ENCODE data around the gene SSUH2.
A peak's percentile ranks its signal among the peaks of the same experiment; 100 is the strongest.

Gene SSUH2

DNA sequence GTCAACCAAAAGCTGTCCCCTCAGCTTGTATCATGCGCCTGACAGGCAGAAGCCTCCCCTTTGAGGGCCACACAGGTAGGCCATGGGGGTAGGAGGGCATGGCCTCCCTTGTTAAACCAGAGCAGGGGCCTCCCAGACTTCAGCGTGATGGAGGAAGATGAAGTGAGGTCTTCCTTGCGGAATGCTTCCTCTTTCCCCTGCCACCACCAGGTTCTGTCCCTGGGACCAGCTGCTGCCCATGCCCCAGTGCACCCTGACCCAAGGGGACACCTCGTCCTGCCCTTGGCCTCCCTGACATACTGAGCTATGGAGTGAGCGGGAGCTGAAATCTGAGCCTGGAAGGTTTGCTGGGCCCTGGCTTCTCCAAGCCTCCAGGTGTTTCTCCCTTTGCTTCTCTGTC lies 26.7 kb downstream of the SSUH2 start:
- Histone ChIP-seq H3K36me3 (ENCODE audit: control insufficient read depth, insufficient read depth, low read length) (no peaks in the 10 kb centered on the region), H3K4me3 (replicated peaks; ENCODE audit: low read depth, low read length) (no peak overlapping the region), H3K27me3 (replicated peaks; ENCODE audit: control insufficient read depth, insufficient read depth, low read length) (no peaks in the 10 kb centered on the region)
- DNase-seq (ENCODE audit: extremely low read depth, insufficient read length), result no peak
- TF ChIP-seq, protein P1, sequence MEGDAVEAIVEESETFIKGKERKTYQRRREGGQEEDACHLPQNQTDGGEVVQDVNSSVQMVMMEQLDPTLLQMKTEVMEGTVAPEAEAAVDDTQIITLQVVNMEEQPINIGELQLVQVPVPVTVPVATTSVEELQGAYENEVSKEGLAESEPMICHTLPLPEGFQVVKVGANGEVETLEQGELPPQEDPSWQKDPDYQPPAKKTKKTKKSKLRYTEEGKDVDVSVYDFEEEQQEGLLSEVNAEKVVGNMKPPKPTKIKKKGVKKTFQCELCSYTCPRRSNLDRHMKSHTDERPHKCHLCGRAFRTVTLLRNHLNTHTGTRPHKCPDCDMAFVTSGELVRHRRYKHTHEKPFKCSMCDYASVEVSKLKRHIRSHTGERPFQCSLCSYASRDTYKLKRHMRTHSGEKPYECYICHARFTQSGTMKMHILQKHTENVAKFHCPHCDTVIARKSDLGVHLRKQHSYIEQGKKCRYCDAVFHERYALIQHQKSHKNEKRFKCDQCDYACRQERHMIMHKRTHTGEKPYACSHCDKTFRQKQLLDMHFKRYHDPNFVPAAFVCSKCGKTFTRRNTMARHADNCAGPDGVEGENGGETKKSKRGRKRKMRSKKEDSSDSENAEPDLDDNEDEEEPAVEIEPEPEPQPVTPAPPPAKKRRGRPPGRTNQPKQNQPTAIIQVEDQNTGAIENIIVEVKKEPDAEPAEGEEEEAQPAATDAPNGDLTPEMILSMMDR (IDR thresholded peaks at IDR 0.05; ENCODE audit: insufficient read depth, low read length, poor library complexity, severe bottlenecking), result no peak

DNA sequence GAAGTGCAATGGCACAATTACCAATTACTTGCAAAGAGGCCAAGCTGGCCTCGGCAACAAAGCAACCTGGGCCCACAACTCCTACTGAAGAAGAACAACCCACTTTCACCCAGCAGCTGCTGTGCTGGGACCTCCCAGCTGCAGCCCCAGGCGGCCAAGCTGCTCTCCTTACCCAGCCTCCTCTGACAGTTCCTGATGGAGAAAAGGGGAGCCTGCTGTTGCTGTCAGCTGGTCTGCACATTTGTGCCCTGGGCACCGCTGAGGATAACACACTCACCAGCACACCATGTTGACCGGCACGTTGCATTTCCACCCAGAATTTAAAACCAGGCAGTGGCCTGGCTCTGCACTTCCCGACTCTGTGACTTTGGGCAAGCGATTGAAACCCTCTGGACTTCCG lies 33.6 kb downstream of the SSUH2 start:
- no peaks in the 10 kb centered on the region for H3K36me3 ChIP-seq (ENCODE audit: control insufficient read depth, insufficient read depth, low read length)
- DNase-seq (ENCODE audit: extremely low read depth, insufficient read length), result no peak
- no peaks in the 10 kb centered on the region for H3K27me3 ChIP-seq (replicated peaks; ENCODE audit: control insufficient read depth, insufficient read depth, low read length)
- TF ChIP-seq, protein P1 (IDR thresholded peaks at IDR 0.05; ENCODE audit: insufficient read depth, low read length, poor library complexity, severe bottlenecking), result no peak
- H3K4me3 ChIP-seq (replicated peaks; ENCODE audit: low read depth, low read length), result no peak overlapping the region

DNA sequence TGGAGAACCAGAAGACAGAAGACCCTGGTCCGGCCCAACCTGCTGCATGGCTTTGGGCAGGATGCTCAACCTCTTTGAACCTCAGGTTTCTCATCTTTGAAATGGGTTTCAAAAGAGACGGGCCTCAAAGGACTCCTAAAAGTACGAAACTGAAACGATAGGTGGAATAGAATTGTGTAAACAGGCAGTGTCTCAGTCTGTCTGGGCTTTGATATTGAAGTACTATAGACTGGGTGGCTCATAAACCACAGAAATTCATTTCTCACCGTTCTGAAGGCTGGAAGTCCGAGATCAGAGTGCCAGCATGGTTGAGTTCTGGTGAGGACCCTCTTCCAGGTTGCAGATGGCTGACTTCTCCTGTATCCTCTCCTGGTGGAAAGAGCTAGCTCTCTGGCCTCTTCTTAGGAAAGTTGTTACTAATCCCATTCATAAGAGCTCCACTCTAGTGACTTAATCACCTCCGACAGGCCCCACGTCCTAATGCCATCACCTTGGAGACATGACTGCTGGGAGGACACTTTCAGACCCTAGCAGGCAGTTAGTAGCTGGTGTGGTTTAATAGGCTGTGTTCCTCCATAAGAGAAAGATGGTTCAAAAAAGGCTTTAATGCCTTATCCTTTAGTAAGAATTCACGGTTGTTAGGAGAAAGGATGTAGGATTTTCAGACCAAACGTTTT lies 35.7 kb downstream of the SSUH2 start:
- no peak overlapping the region for H3K4me3 ChIP-seq (replicated peaks; ENCODE audit: low read depth, low read length)
- H3K27me3 ChIP-seq (replicated peaks; ENCODE audit: control insufficient read depth, insufficient read depth, low read length), result no peaks in the 10 kb centered on the region
- no peak for DNase-seq (ENCODE audit: extremely low read depth, insufficient read length)
- TF ChIP-seq, protein P1 (IDR thresholded peaks at IDR 0.05; ENCODE audit: insufficient read depth, low read length, poor library complexity, severe bottlenecking), result no peak
- H3K36me3 ChIP-seq (ENCODE audit: control insufficient read depth, insufficient read depth, low read length), result no peaks in the 10 kb centered on the region

DNA sequence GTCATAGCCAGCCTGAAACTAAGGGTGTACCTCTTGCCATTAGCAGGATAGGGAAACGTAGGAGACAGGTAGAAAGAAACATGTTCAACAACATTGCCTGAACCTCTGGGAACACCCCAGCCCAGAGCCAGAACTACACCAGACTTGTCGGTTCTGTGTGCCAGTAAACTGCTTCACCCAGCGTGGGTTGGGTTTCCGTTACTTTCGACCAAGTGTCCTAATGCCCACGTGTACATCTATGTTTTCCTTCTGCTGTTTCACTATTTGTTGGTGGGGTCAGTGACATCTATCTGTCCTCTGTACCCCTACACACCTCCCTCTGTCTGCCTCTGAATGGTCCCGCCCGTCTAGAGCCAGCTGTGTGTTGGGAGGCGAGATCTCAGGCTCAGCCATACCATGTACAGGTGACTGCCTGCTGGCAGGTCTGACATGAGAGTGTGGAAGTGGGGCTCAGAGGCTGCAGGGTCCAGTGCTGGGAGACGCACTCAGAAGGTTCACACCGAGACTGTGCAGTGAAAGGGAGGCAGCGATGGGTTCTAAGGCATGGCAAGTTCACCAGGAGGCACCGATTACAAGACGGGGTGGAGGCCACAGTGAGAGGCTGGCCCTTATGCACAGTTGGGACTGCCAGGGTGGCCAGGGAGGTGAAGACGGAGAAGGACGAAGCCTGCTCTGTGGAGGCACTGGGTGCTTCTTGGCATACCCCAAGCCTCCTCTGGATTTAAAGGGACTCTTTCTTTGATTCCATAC lies 36.4 kb downstream of the SSUH2 start:
- no peaks in the 10 kb centered on the region for H3K36me3 ChIP-seq (ENCODE audit: control insufficient read depth, insufficient read depth, low read length)
- H3K4me3 ChIP-seq (replicated peaks; ENCODE audit: low read depth, low read length), result no peak overlapping the region
- TF ChIP-seq, protein P1 (IDR thresholded peaks at IDR 0.05; ENCODE audit: insufficient read depth, low read length, poor library complexity, severe bottlenecking), result no peak
- DNase-seq (ENCODE audit: extremely low read depth, insufficient read length), result no peak
- H3K27me3 ChIP-seq (replicated peaks; ENCODE audit: control insufficient read depth, insufficient read depth, low read length), result no peaks in the 10 kb centered on the region

DNA sequence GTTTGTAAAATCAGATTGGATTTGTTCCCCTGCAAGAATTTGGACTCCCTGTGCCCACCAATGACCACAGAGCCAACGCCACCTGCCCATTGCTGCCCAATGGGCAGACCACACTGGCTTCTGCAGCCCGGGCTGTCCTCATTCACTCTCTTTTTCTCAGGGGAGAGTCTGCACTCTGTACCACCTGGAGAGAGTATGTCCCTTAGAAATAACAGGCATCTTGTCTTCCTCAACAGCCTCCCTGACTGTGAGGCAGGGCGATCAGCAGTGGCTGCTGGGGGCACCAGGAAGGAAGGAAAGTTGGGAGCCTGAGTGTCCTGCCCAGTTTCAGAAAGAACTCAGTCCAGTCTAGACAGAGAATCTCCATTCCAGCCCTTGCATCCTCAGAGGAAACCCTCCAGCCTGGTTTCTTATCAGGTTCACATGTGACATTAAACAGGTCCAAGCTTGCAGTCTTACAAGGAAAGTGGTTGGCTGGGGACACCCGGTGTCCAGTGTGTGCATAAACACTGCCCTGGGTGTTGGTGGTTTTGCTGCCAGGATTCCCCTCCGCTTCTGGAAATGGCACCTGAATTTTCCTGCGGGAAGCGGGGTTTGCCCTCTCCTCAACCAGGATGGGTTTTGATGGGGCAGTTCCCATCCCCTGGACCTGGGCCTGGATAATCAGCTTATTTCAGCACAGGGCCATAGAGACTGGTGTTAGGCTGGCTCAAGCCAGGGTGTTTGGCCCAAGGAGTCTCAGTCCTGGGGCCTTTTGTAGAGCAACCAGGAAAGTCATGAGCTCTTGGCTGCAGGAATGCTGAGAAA lies 37.2 kb downstream of the SSUH2 start:
- Histone ChIP-seq H3K36me3 (ENCODE audit: control insufficient read depth, insufficient read depth, low read length) (no peaks in the 10 kb centered on the region), H3K4me3 (replicated peaks; ENCODE audit: low read depth, low read length) (no peak overlapping the region), H3K27me3 (replicated peaks; ENCODE audit: control insufficient read depth, insufficient read depth, low read length) (no peaks in the 10 kb centered on the region; the same call in 1 of the 2 replicates)
- TF ChIP-seq, protein P1 (IDR thresholded peaks at IDR 0.05; ENCODE audit: insufficient read depth, low read length, poor library complexity, severe bottlenecking), result peak; percentile 25
- no peak for DNase-seq (ENCODE audit: extremely low read depth, insufficient read length)
